ENCODE measurements around the gene TMED8.

- TF ChIP-seq CTCF (IDR thresholded peaks at IDR 0.05), result peak; percentile 33
- TF ChIP-seq EZH2 (IDR thresholded peaks at IDR 0.05), result no peak
Measured at GRCh38 chr14:77290705-77291104, 86.2 kb downstream of the TMED8 start.
